Left kidney (tissue), 2 donors: ENCODE results near the gene ZNF697. TPM values are rescaled to one million over a fixed set of nuclear protein-coding genes. Genes with fewer than 3 reads are reported as not detected.
"Not testable (repeated sequence)": the region's sequence is repeated elsewhere in the genome, so short reads cannot be mapped to it uniquely, and the experiment has no call there.

Source experiments
- DNase-seq: peaks from one replicate; pipeline ENCODE4 v3.0.0-alpha.2; 2013
- polyA plus RNA-seq: library from polyadenylated mRNA; unstranded; fragments of 120-200 nt; gene quantifications from one replicate; pipeline ENCODE4 v1.2.1, GENCODE V29; 2013; ENCODE audit not compliant: insufficient read length

Gene ZNF697
- polyA plus RNA-seq, 1 donor = 21.9 TPM

DNA sequence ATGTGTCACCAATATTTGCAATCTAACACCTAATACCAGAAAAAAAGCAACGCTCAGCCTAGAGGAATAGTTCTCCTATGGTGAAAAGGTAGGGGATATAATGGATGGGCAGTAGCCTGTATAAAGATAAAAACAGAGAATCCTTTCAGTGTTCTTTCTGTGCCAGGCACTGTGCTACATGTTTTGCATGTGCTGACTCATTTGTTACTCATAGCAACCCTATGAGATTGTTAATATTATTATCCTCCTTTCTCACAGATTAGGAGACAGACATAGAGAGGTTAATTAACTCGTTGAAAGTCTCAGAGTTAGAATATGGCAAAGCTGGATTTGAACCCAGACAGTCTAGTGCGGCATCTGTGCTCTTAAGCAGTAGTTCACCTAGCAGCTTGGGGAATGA is 45.3 kb downstream of the ZNF697 start:
- not testable (repeated sequence) for DNase-seq

DNA sequence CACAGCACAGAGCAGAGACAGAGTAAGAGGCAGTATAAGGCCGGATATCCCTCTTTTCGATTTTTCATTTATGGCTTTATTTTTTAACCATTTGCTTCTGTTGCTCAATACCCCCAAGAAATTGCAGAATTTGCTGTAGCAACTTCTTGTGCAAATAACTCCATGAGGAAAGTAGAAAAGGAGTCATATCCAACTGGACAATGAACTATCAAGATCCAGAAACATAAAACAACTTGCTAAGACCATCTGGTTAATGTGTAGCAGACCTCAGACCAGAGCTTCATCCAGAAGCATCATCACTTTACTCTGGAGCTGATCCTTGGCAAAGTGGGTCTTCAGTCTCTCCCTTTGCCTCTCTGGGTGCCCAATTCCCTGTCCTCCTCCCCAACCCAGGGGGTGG is 45.9 kb downstream of the ZNF697 start:
- DNase-seq = no peak

DNA sequence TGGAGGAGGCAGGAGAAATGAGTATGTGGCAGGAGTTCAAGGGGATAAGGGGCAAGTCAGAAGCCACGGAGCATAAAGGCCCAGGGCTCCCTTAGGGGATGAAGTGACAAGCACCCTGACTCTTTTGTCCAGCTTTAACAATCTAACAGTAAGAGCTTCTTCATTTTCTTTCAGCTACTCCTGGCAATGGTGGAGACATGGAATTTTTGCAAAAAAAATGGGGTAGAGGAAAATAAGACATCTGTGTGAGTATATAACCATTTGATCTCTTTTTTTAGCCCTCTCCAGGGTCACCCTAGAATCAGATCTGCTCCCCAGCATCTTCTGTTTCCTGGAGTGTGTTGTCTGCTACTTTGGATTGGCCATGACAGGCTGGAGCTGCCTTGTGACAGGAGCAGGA is 47.1 kb downstream of the ZNF697 start:
- no peak for DNase-seq

DNA sequence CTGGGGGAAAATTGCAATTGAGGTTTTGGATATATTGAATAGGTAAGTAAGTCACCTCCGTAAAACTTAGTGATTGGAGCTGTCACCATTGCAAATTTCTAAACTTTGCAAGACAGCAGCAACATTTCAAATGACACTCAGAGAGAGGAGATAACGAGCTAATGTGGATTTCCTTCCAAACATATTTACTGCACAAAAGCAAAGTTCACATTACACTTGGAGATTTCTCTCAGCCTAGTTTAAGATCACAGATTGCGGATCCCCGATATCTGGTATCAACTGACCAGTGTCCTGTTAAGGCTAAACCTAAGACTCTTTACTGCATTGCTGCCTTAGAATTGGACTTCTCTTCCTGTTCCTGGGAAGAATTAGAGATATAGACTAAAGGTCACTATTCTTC is 47.5 kb downstream of the ZNF697 start:
- no peak for DNase-seq

- DNase-seq = no peak
Measured at GRCh38 chr1:119595606-119596005, 52.5 kb downstream of the ZNF697 start.

- no peak for DNase-seq
Measured at GRCh38 chr1:119595168-119595567, 52.9 kb downstream of the ZNF697 start.

DNA sequence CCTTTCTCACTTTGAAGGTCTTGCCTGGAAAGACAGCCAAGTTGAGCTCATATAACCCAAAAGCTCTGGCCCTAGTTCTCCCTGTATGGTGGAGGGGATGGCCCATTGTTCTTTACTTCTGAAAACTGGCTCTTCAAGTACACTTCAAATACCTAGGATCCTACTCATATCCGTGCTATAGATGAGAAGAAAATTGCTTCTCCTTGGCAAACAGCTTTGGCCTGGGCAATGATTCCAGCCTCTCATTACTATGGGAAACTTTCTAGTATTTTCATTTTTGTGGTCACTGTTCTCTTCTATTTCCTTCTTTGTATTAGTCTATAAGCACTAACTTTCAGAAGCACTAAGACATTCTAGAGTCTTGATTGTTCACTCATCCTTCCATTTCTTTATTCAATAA is 53.7 kb downstream of the ZNF697 start:
- no peak for DNase-seq

DNA sequence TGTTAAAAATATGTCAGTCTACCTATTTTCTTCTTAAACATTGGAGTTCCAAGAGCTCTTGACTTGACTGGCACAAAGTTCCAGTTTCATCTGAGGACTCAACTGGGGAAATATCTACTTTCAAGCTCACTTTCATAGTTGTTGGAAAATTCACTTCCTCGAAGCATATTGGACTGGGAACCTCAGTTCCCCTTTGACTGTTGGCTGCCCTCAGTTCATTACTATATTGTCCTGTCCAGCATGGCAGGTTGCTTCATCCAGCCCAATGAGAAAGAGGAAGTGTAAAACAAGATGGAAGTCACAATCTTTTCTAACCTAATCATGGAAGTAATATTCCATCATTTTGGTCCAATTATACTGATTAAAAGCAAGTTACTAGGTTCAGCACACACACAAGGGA is 54.3 kb downstream of the ZNF697 start:
- no peak for DNase-seq

- DNase-seq = no peak
Measured at GRCh38 chr1:119590393-119590792, 57.7 kb downstream of the ZNF697 start.

DNA sequence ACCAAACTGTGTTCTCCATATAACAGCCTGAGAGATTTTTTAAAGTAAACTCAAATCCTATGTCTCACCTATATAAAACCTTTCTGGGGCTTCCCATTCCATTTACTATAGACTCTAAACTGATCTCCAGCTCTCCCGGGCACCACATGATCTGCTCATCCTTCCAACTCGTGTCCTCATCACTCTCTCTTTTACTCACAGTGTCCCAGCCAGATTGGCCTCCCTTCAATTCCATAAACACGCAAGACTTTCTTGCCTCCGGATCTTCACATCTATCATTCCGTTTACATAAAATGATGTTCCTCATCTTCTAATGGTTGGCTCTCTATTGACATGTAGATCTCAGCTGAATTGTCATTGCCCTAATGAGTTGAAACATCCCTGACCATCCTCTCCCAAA is 59.4 kb downstream of the ZNF697 start:
- no peak for DNase-seq

DNA sequence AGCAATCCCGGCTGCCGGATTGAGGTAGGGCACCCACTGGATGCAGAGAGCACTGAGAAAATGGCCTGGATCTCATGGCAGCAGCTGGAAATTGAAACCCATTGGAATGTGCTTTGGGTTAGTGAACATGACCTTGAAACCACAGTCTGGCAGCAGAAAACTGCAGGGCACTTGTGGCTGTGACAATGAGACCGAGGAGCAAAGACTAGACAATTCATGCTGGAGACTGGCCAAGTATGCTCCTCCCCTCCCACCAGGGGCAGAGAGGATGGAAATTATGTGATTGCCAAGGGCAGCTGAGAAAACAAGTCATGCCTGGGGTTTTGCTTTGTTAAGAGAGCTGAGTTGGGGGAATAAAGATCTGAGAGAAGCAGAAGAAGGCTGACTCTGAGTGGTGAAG is 60.7 kb downstream of the ZNF697 start:
- peak; percentile 61 for DNase-seq

GRCh38 chr1:119585801-119586200 is 62.3 kb downstream of the ZNF697 start:
- not testable (repeated sequence) for DNase-seq

GRCh38 chr1:119582801-119583200 is 65.3 kb downstream of the ZNF697 start:
- DNase-seq = peak; percentile 46

- DNase-seq = not testable (repeated sequence)
Measured at GRCh38 chr1:119581076-119581475, 67.0 kb downstream of the ZNF697 start.

DNA sequence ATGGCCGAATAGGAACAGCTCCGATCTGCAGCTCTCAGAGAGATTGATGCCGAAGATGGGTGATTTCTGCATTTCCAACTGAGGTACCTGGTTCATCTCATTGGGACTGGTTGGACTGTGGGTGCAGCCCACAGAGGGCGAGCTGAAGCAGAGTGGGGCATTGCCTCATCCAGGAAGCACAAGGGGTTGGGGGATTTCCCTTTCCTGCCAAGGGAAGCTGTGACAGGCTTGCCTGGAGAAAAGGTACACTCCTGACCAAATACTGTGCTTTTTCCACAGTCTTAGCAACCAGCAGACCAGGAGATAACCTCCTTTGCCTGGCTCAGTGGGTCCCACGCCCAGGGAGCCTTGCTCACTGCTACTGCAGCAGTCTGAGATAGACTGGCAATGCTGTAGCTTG is 74.2 kb downstream of the ZNF697 start:
- no peak for DNase-seq

- not testable (repeated sequence) for DNase-seq
Measured at GRCh38 chr1:119569930-119570622, 78.0 kb downstream of the ZNF697 start.

Other genes starting within 250 kb of the ZNF697 start
- 3.0 TPM for gene HSD3B2, start 233.1 kb downstream of the ZNF697 start, polyA plus RNA-seq
- gene HSD3B1, start 141.1 kb downstream of the ZNF697 start, polyA plus RNA-seq = 0.78 TPM
- 263 TPM for gene PHGDH, start 63.7 kb upstream of the ZNF697 start, polyA plus RNA-seq
- 79.7 TPM for gene HMGCS2, start 120.6 kb upstream of the ZNF697 start, polyA plus RNA-seq
- gene REG4, start 163.2 kb upstream of the ZNF697 start, polyA plus RNA-seq = 0.52 TPM
- not detected for gene ADAM30, start 248.2 kb upstream of the ZNF697 start, polyA plus RNA-seq